NCI-H2196 (cell line): ENCODE data around the gene ZSCAN30.
"Not testable (repeated sequence)": the region's sequence is repeated elsewhere in the genome, so short reads cannot be mapped to it uniquely, and the experiment has no call there.

Source experiments
- DNase-seq: peaks from one replicate; lab custom pipeline; 2025; ENCODE audit not compliant: unreplicated experiment; lab: John Stamatoyannopoulos, UW

Gene ZSCAN30

DNA sequence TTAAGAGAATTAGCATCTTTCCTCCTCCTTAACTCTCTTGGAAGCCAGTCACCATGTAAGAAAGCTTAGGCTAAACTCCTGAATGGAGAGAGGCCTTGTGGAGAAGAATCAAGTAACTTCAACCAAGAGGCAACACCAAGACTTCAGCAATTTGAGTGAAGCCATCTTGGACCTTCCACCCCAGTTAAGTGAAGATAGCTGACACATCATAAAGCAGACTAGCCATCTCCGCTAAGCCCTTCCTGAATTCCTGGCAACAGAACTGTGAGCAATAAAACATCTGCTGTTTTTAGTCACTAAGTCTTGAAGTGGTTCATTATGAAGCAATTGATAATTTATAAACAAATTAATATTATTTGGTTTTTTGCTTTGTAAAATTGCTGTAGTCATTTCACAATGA lies 50.7 kb downstream of the ZSCAN30 start:
- no peak for DNase-seq

DNA sequence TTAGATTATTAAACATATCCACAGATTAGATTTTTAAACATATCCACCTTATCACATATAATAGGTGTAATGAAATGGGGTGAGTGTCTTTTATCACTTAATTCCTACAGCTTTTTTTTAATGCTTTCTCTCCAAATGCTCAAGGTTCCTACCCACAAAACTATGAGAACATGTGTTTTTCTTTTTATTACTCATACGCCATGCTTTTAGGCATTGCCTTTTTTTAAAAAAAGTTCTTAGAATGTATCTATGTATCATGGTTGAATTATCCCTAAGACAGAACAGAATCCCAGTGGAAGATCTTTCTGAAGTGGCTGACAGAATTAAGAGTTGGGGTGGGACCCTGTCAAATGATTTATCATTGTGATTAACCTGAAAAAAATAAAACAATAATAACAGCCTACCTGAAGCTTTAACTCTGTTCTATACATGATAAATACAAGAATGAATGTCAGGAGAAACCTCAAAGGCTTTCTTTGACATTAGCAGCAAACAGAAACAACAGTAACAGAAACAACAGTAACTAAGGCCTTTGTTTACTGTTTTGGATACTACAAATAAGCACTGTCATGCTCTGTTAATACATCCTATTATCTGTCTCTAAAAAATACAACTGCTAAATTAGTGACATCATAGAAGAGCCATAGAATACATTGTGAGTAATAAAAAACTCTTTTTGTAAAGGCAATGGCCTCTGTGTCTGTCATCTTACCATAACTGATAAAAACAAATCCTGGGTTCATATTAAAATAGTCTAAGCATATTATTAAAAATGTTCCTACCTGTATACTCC lies 53.3 kb downstream of the ZSCAN30 start:
- DNase-seq: no peak

DNA sequence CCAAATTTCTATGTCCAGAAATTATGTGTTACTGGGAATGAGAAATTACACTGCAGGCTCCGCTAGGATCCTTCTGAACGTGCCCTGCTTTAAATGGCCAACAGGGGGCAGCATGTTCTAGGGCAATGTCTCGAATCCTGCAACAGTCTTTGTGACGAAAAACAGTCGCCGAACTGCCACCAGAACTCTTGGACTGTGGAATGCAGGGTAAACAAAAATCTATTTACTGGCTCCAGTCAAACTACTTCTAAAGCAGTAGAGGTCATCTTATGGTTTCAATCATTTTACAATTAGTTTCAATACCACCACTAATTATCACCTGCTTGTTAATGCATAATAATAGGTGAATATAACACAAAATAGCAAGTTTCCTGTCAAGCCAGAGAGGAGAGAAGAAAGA lies 59.0 kb downstream of the ZSCAN30 start:
- peak; percentile 69 for DNase-seq

DNA sequence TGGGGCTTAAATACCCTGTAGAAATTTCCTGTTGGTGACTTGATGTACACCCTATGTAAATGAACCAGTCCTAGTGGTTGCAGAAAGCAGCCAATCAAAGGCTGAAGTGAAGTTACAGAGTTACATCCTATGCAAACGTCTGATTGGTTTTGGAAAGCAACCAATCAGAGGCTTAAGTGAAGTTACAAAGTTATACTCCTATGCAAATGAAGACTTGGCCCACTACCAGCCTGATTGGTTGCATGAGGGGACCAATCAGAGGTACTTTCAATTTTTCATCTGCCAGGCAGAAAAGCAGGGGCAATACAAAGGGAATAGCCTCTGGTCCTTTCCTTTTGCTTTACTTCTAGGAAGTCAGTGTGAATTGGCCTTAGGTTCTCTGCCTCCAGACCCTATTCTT lies 62.8 kb downstream of the ZSCAN30 start:
- no peak for DNase-seq

DNA sequence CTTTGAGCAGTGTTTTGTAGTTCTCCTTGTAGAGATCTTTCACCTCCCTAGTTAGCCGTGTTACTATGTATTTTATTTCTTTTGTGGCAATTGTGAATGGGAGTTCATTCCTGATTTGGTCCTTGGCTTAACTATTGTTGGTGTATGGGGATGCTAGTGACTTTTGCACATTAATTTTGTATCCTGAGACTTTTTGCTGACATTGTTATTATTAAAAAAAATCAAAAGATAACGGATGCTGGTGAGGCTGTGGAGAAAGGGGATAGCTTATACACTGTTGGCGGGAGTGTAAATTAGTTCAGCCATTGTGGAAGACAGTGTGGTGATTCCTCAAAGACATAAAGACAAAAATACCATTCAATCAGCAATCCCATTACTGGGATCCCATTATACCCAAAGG lies 66.2 kb downstream of the ZSCAN30 start:
- no peak for DNase-seq

DNA sequence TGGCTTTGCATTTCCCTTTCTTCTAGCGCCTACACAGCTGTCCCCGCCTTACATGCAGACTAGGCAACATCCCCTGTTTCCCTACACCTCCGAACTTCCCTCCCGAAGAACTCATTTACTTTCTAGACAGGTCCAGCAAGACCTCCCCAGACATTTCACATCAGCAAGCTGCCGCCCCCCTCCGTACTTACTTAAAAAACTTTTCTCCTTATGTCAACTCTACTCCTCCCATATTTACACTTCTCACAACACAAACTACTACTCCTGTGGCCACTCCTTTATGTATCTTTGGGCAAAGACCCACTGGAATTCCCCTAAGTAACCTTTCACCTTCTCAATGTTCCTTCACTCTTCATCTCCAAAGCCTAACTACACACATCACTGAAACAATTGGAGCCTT lies 69.6 kb downstream of the ZSCAN30 start:
- no peak for DNase-seq

DNA sequence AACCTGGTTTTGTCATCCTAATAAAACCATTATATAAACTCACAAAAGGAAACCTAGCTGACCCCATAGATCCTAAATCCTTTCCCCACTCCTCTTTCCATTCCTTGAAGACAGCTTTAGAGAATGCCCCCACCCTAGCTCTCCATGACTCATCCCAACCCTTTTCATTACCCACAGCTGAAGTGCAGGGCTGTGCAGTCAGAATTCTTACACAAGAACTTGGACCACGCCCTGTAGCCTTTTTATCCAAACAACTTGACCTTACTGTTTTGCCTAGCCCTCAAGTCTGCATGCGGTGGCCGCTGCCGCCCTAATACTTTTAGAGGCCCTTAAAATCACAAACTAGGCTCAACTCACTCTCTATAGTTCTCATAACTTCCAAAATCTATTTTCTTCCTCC lies 70.7 kb downstream of the ZSCAN30 start:
- DNase-seq: not testable (repeated sequence)

DNA sequence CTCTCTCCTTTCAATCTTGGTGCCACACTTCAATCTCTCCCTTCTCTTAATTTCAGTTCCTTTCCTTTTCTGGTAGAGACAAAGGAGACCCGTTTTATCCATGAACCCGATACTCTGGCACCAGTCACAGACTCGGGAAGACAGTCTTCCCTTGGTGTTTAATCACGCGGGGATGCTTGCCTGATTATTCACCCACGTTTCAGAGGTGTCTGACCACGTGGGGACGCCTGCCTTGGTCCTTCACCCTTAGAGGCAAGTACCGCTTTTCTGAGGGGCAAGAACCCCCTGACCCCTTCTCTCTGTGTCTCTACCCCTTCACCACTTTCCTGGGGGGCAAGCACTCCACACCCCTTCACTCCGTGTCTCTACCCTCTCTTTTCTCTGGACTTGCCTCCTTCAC lies 73.4 kb downstream of the ZSCAN30 start:
- not testable (repeated sequence) for DNase-seq

DNA sequence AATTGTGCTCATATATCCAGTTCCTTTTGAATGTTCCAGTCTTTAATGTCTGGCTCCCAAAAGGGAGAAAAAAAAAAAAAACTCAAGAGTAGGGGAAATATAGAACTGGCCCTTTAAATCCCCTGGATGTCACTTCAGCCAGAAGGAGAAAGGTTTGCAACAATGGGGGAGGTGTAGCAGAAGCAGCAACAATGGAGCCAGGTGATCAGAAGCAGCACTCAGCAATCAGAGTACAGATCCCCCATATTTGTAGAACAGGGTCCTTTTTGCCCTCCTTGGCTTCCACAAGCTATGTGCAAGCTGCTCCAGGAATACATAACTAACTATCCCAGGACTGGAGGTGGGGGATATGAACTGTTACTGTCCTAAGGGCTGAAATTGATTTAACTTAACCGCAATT lies 75.0 kb downstream of the ZSCAN30 start:
- no peak for DNase-seq

DNA sequence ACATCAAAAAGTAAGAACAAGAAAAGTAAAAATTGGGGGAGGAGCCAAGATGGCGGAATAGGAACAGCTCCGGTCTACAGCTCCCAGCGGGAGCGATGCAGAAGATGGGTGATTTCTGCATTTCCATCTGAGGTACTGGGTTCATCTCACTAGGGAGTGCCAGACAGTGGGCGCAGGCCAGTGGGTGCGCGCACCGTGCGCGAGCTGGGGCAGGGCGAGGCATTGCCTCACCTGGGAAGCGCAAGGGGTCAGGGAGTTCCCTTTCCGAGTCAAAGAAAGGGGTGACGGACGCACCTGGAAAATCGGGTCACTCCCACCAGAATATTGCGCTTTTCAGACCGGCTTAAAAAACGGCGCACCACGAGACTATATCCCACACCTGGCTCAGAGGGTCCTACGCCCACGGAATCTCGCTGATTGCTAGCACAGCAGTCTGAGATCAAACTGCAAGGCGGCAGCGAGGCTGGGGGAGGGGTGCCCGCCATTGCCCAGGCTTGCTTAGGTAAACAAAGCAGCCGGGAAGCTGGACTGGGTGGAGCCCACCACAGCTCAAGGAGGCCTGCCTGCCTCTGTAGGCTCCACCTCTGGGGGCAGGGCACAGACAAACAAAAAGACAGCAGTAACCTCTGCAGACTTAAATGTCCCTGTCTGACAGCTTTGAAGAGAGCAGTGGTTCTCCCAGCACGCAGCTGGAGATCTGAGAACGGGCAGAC lies 84.1 kb downstream of the ZSCAN30 start:
- not testable (repeated sequence) for DNase-seq

DNA sequence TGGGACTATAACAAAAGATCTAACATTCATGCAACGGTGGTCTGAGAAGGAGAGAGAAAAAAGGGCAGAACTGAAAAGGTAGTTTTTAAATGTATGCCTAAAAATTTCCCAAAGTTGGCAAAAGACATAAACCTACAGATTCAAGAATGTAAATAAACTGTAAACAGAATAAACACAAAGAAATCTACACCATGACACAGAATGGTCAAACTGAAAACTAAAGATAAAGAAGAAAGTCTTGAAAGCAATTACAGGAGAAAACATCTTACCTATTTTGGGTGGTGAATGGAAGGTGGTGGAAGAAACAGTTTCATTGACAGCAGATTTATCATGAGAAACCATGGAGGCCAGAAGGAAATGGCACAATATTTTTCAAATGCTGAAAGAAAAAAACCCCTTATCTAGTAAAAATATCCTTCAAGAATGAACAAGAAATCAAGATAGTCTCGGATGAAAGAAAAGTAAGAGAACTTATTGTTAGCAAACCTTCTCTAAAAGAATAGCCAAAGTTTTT lies 84.8 kb downstream of the ZSCAN30 start:
- DNase-seq: no peak

DNA sequence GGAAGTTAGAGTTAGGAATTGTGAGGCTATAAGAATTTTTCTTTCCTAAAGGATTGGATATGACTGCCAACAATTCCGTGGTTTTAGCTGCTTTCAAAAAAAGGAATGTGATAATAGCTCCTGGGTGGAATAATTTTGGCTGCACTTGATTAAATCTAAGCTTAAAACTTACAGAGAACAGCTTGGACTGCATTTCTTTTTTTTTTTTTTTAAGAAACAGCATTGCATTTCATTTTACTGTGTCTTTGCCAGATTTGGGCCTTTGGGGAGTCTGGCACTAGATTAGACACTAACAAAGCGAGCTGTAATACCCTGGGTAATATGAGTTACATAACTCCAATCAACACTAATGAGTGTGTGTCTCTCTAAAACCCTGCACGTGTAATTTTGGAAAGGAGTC lies 87.0 kb downstream of the ZSCAN30 start:
- no peak for DNase-seq

DNA sequence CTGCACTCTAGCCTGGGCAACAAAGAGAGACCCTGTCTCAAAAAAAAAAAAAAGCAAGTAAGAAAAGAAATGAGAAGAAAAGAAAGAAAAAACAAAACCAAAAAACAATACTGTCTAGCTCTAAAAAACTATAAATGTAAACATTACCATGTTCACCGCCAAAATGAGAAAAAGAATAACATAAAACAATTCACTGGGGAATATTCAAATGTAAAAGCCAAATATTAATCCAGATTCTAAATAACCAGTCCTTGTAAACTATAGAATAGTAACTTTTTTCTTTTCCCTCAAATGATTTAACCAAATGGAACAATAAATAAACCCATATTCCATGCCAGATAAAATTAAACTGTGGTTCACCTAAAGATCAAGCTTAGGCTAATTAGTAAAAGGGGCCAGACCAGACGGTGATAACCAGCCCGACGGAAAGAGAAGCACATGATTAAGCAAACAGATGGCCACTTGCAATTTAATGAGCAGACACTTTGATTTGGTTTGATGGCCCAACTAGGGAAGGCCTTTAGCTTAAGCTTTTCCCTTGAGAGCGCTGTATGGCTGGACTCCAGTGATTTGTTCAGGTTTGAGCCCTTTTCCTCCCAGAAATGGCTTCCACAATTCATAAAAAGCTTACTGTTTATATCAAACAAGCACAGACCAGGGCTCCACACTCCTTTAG lies 88.6 kb downstream of the ZSCAN30 start:
- DNase-seq: no peak
